ENCODE data around the gene ITGB1. TPM values are rescaled to one million over a fixed set of nuclear protein-coding genes. Genes with fewer than 3 reads are reported as not detected.

Gene ITGB1
- total RNA-seq, 4 donors from 2014 or later, result 159 to 216 (median 209) TPM

DNA sequence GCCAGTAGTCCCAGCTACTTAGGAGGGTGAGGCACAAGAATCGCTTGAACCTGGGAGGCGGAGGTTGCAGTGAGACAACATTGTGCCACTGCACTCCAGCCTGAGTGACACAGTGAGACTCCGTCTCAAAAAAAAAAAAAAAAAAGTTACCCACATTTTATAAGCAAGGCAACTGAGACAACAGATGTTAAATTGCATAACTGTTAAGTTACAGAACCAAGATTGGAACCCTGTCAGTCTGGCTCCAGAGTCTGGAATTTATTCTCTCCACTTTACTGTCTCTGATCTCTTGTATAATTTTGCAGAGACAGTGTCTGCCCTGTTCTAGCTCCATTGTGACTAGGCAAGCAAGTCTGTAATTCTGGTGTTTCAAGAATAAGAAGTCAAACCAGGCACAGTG, 6.2 kb upstream of the ITGB1 start:
- TF ChIP-seq, protein P1, sequence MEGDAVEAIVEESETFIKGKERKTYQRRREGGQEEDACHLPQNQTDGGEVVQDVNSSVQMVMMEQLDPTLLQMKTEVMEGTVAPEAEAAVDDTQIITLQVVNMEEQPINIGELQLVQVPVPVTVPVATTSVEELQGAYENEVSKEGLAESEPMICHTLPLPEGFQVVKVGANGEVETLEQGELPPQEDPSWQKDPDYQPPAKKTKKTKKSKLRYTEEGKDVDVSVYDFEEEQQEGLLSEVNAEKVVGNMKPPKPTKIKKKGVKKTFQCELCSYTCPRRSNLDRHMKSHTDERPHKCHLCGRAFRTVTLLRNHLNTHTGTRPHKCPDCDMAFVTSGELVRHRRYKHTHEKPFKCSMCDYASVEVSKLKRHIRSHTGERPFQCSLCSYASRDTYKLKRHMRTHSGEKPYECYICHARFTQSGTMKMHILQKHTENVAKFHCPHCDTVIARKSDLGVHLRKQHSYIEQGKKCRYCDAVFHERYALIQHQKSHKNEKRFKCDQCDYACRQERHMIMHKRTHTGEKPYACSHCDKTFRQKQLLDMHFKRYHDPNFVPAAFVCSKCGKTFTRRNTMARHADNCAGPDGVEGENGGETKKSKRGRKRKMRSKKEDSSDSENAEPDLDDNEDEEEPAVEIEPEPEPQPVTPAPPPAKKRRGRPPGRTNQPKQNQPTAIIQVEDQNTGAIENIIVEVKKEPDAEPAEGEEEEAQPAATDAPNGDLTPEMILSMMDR (IDR thresholded peaks at IDR 0.05), result no peak
- TF ChIP-seq POLR2A (IDR thresholded peaks at IDR 0.05), result no peak
- intact Hi-C loops (cut with DNase I; ENCODE audit: low total_unique reads), result no loop called here
- 79 to 83% methylated on average over 3 of the region's 3 CpGs for WGBS, 2 donors
- H3K4me3 ChIP-seq (ENCODE audit: low read depth, poor library complexity, severe bottlenecking), result no peak overlapping the region
- no peak for DNase-seq (ENCODE audit: low spot score in 2 of 2)

DNA sequence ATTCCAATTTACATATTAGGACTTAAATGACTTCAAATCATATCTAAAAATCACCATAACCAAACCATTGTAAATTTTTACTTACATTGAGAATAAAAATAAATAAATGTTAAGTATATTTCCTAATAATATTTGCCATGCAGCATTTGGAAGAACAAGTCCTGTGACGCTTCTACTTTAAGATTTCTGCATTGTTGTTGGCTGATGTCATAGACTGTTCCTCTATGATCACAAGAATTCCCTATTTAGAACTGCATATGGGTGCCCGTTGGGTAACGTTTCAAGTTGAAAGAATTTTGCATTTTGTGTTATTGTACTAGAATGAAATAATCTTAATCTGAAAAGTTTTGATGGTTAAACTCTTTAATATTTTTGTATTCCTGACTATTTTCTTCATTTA, 5.1 kb upstream of the ITGB1 start:
- no peak for DNase-seq (ENCODE audit: low spot score in 2 of 2)
- TF ChIP-seq, protein P1 (IDR thresholded peaks at IDR 0.05), result no peak
- 10 to 19% methylated on average over 3 of the region's 3 CpGs for WGBS, 2 donors
- H3K4me3 ChIP-seq (ENCODE audit: low read depth, poor library complexity, severe bottlenecking), result no peak overlapping the region
- intact Hi-C loops (cut with DNase I; ENCODE audit: low total_unique reads), result no loop called here

DNA sequence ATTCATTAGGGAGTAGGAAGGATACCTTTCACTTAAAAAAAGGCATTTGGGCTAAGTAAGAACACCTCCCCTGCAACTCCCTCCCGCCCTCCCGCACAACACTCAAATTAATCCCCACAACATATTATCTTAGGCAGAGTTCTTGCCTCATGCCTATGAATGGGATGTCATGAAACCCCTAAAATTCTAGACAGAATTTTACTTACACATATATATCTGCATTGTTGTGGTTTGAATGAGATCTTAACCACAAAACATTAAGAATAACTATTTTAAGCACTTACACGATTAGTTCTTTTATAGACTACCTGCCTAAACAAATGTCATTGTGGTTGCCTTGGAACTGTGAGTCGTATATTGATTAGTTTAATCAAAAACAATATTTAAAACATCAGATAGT, 4.5 kb upstream of the ITGB1 start:
- DNase-seq (ENCODE audit: low spot score in 2 of 2), result no peak
- intact Hi-C loops (cut with DNase I; ENCODE audit: low total_unique reads), result no loop called here
- 39 to 41% methylated on average over 4 of the region's 4 CpGs for WGBS, 2 donors
- no peak overlapping the region for H3K4me3 ChIP-seq (ENCODE audit: low read depth, poor library complexity, severe bottlenecking)
- TF ChIP-seq, protein P1 (IDR thresholded peaks at IDR 0.05), result no peak
- TF ChIP-seq POLR2A (IDR thresholded peaks at IDR 0.05), result no peak

DNA sequence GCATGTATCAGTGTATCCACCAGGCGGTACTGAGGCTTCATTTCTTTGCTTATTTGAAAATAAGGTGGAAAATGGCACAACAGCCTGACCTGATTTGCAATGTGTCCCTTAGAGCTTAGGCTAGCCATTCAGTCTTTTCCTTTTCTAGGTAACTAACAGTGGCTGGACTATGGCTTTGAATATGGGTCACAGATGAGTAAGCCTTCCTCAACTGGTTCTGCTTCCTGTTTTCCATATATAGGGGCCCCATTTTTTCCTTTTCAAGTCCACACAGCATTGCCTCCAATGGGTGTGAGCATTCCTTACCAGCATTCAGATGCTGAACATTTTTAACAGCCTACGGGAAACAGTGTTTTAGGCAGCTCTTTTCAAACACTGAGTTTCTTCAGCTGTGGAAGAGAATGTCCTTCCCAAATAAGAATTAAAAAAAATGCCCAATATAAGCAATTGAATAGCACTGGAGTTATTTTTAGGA, 3.9 kb upstream of the ITGB1 start:
- TF ChIP-seq POLR2A (IDR thresholded peaks at IDR 0.05), result no peak
- TF ChIP-seq, protein P1 (IDR thresholded peaks at IDR 0.05), result no peak
- intact Hi-C loops (cut with DNase I; ENCODE audit: low total_unique reads), result no loop called here

DNA sequence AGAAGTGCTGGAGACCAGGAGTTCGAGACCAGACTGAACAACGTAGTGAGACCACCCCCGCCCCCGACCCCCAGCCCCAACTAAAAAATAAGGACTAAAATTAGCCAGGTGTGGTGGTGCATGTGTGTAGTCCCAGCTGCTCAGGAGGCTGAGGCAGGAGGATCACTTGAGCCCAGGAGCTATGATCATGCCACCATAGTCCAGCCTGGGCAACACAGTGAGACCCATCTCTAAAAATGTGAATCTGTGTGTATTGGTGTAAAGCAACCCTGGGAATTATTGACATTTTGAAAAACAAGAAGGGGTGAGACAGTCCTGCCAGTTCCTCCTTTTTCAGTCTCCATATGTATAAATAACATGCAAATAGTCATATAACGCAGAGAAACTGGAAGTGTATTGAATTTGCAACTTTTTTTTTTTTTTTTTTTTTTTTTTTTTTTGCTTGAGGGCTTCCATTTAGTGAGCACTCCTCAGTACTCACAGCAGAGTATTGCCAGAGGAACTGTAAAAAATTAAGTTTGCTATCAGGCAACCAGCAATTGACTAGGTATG, 3.4 kb upstream of the ITGB1 start:
- no peak for DNase-seq (ENCODE audit: low spot score in 2 of 2)
- no peak overlapping the region for H3K4me3 ChIP-seq (ENCODE audit: low read depth, poor library complexity, severe bottlenecking)
- intact Hi-C loops (cut with DNase I; ENCODE audit: low total_unique reads), result no loop called here
- TF ChIP-seq POLR2A (IDR thresholded peaks at IDR 0.05), result no peak
- TF ChIP-seq, protein P1 (IDR thresholded peaks at IDR 0.05), result no peak
- WGBS, 2 donors, result 82 to 85% methylated on average over 5 of the region's 5 CpGs

More for the DNA sequence above, 3.9 kb upstream of the ITGB1 start:
- DNase-seq (ENCODE audit: low spot score in 2 of 2), result no peak
- WGBS, 2 donors, result 28 to 41% methylated on average over 2 of the region's 2 CpGs
- no peak overlapping the region for H3K4me3 ChIP-seq (ENCODE audit: low read depth, poor library complexity, severe bottlenecking)

DNA sequence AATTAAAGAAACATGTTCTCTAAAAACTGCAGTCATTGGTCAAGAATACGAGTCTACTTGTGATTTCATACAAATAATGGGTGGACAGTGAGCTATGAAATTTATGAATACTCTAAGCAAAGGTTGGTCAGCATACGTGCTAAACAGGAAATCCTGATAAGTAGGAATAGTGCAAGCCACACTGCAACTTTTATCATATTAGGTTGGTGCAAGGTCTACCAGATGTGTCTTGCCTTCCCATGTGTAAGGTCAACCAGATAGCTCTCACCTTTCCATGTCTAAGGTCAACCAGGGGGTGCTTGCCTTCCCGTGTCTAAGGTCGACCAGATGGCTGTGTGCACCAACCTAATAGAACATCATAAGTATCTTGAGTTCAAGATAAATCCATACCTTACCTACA, 2.0 kb upstream of the ITGB1 start:
- no peak for DNase-seq (ENCODE audit: low spot score in 2 of 2)
- TF ChIP-seq, protein P1 (IDR thresholded peaks at IDR 0.05), result no peak
- no peak for TF ChIP-seq POLR2A (IDR thresholded peaks at IDR 0.05)
- H3K4me3 ChIP-seq (ENCODE audit: low read depth, poor library complexity, severe bottlenecking), result no peak overlapping the region
- 76 to 87% methylated on average over 4 of the region's 4 CpGs for WGBS, 2 donors
- intact Hi-C loops (cut with DNase I; ENCODE audit: low total_unique reads), result no loop called here

Data from lower leg skin (tissue), 4 donors.